Neural cell (in vitro differentiated cells): Measurements from ENCODE around the gene PHF11. TPM values are rescaled to one million over a fixed set of nuclear protein-coding genes. Genes with fewer than 3 reads are reported as not detected.

Experiments
- H2AFZ ChIP-seq: fragments of 200-600, 300-800 bp; sonication (generic), shearing (Covaris generic); 2 replicates; pipeline ENCODE4 v1.6.0; 2014; ENCODE audit warnings: low read depth, mild to moderate bottlenecking, antibody characterized with exemption, low read length, moderate library complexity
- H3F3A ChIP-seq: fragments of 200-600 bp; shearing (Covaris generic); 2 replicates; pipeline ENCODE4 v1.6.1; 2016; ENCODE audit warnings: mild to moderate bottlenecking, moderate library complexity, mixed read lengths, antibody characterized with exemption, low read length; ENCODE audit not compliant: insufficient read depth, poor library complexity, severe bottlenecking
- H3K27ac ChIP-seq: fragments of 200-600, 300-800 bp; sonication (generic), shearing (Covaris generic); 2 replicates; pipeline ENCODE4 v1.5.1; 2014; ENCODE audit warnings: mild to moderate bottlenecking, low read length, moderate library complexity
- H3K27me3 ChIP-seq: fragments of 300-800, 200-600 bp; sonication (generic), shearing (Covaris generic); 2 replicates; pipeline ENCODE4 v1.6.0; 2014; ENCODE audit warnings: mild to moderate bottlenecking, low read depth, low read length, moderate library complexity; ENCODE audit not compliant: insufficient read depth
- H3K36me3 ChIP-seq: fragments of 300-800, 200-600 bp; sonication (generic), shearing (Covaris generic); 2 replicates; pipeline ENCODE4 v1.5.1; 2014; ENCODE audit warnings: mild to moderate bottlenecking, antibody characterized with exemption, low read length, moderate library complexity; ENCODE audit not compliant: insufficient read depth
- H3K4me2 ChIP-seq: fragments of 300-800, 200-600 bp; sonication (generic), shearing (Covaris generic); 2 replicates; pipeline ENCODE4 v1.6.0; 2014; ENCODE audit warnings: mild to moderate bottlenecking, low read length
- H3K4me3 ChIP-seq: fragments of 300-800, 200-600 bp; sonication (generic), shearing (Covaris generic); 2 replicates; pipeline ENCODE4 v1.5.1; 2014; ENCODE audit warnings: mild to moderate bottlenecking, low read length, moderate library complexity
- H3K79me2 ChIP-seq: fragments of 200-600 bp; shearing (Covaris generic); replicated peaks from 2 replicates; pipeline ENCODE4 v1.6.0; 2014; ENCODE audit warnings: mild to moderate bottlenecking, low read length, moderate library complexity; ENCODE audit not compliant: insufficient read depth
- H3K9ac ChIP-seq: fragments of 300-800, 200-600 bp; sonication (generic), shearing (Covaris generic); 2 replicates; pipeline ENCODE4 v1.6.1; 2016; ENCODE audit warnings: mild to moderate bottlenecking, low read length, mixed read lengths
- H3K9me2 ChIP-seq: fragments of 200-600 bp; shearing (Covaris generic); 2 replicates; pipeline ENCODE4 v1.6.1; 2016; ENCODE audit warnings: mild to moderate bottlenecking, low read length, mixed read lengths; ENCODE audit not compliant: insufficient read depth
- H3K9me3 ChIP-seq: fragments of 200-600, 300-800 bp; sonication (generic), shearing (Covaris generic); 2 replicates; pipeline ENCODE4 v1.6.1; 2016; ENCODE audit warnings: mild to moderate bottlenecking, mixed run types, low read length, moderate library complexity, mixed read lengths
- H4K20me1 ChIP-seq: fragments of 200-600 bp; shearing (Covaris generic); 2 replicates; pipeline ENCODE4 v1.6.1; 2016; ENCODE audit warnings: mild to moderate bottlenecking, mixed run types; ENCODE audit not compliant: insufficient read depth
- EP300 ChIP-seq: fragments of 450-650 bp; conservative IDR thresholded peaks from 2 replicates; pipeline ENCODE4 v1.6.1; 2014; ENCODE audit warnings: antibody characterized with exemption, mild to moderate bottlenecking, moderate library complexity; ENCODE audit not compliant: poor library complexity, severe bottlenecking
- EZH2 ChIP-seq: fragments of 200-600, 300-800 bp; shearing (Covaris generic), sonication (generic); IDR thresholded peaks from 2 replicates; pipeline ENCODE4 v1.6.1; 2014; ENCODE audit warnings: antibody characterized with exemption, low read length, borderline replicate concordance, mild to moderate bottlenecking; ENCODE audit not compliant: insufficient read depth, poor library complexity, severe bottlenecking
- MXI1 ChIP-seq: fragments of 450-650 bp; conservative IDR thresholded peaks from 2 replicates; pipeline ENCODE4 v1.6.1; 2014; ENCODE audit warnings: antibody characterized with exemption, mild to moderate bottlenecking; ENCODE audit not compliant: poor library complexity, severe bottlenecking
- POLR2AphosphoS5 ChIP-seq: IDR thresholded peaks from 2 replicates; pipeline ENCODE4 v1.6.1; 2012
- RAD21 ChIP-seq: fragments of 450-650 bp; conservative IDR thresholded peaks from 2 replicates; pipeline ENCODE4 v1.6.1; 2014; ENCODE audit warnings: antibody characterized with exemption, mild to moderate bottlenecking, moderate library complexity
- REST ChIP-seq: IDR thresholded peaks from 2 replicates; pipeline ENCODE4 v1.6.1; 2012; ENCODE audit warnings: borderline replicate concordance
- SMC3 ChIP-seq: fragments of 450-650 bp; conservative IDR thresholded peaks from 2 replicates; pipeline ENCODE4 v1.6.1; 2014; ENCODE audit warnings: antibody characterized with exemption, mild to moderate bottlenecking, moderate library complexity; ENCODE audit not compliant: poor library complexity
- TAF1 ChIP-seq: IDR thresholded peaks from 2 replicates; pipeline ENCODE4 v1.6.1; 2012; ENCODE audit warnings: low read depth
- polyA plus RNA-seq: library from polyadenylated mRNA; depleted of rRNA; stranded (reverse); fragments of >200 nt; gene quantifications from 2 replicates; pipeline ENCODE4 v1.2.3, GENCODE V29; 2014
- TF ChIP-seq, protein P1 (sequence below): fragments of 450-650 bp; IDR thresholded peaks from 2 replicates; pipeline ENCODE4 v1.5.1; 2014; ENCODE audit warnings: antibody characterized with exemption, mild to moderate bottlenecking, moderate library complexity; ENCODE audit not compliant: poor library complexity, severe bottlenecking

The PHF11 gene
- polyA plus RNA-seq, 1 donor from 2014 or later, result not detected

GRCh38 chr13:49554387-49554786 is 58.6 kb downstream of the PHF11 start:
- no peaks in the 10 kb centered on the region for H3K9me2 ChIP-seq
- no peak overlapping the region for H3K27ac ChIP-seq
- no peaks in the 10 kb centered on the region for H3K79me2 ChIP-seq
- no peak for TF ChIP-seq EP300
- TF ChIP-seq, protein P1, sequence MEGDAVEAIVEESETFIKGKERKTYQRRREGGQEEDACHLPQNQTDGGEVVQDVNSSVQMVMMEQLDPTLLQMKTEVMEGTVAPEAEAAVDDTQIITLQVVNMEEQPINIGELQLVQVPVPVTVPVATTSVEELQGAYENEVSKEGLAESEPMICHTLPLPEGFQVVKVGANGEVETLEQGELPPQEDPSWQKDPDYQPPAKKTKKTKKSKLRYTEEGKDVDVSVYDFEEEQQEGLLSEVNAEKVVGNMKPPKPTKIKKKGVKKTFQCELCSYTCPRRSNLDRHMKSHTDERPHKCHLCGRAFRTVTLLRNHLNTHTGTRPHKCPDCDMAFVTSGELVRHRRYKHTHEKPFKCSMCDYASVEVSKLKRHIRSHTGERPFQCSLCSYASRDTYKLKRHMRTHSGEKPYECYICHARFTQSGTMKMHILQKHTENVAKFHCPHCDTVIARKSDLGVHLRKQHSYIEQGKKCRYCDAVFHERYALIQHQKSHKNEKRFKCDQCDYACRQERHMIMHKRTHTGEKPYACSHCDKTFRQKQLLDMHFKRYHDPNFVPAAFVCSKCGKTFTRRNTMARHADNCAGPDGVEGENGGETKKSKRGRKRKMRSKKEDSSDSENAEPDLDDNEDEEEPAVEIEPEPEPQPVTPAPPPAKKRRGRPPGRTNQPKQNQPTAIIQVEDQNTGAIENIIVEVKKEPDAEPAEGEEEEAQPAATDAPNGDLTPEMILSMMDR, result no peak
- TF ChIP-seq POLR2AphosphoS5, result no peak
- no peak for TF ChIP-seq MXI1
- no peak for TF ChIP-seq SMC3
- H4K20me1 ChIP-seq, result no peaks in the 10 kb centered on the region
- H3K27me3 ChIP-seq, result no peaks in the 10 kb centered on the region
- peaks cover 15% of the 10 kb centered on the region for H3K36me3 ChIP-seq
- no peak overlapping the region for H3K9ac ChIP-seq
- H2AFZ ChIP-seq, result no peak overlapping the region
- H3K9me3 ChIP-seq, result no peaks in the 10 kb centered on the region
- H3K4me2 ChIP-seq, result no peak overlapping the region
- no peak overlapping the region for H3K4me3 ChIP-seq
- H3F3A ChIP-seq, result no peaks in the 10 kb centered on the region

DNA sequence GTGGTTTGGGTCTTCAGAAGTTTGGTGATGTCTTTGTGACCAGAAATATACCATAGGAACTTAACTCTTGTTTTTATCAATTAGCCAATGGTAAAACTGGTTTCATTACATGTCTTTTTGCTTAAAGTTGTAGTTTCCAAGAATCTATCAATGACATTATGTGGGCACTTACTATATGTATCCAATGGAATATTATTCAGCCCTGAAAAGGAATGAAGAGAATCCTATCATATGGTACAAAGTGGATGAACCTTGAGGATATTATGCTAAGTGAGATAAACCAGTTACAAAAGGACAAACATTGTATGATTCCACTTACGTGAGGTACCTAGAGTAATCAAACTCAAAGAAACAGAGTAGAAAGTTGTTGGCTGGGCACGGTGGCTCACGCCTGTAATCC is 63.3 kb downstream of the PHF11 start:
- H3K9ac ChIP-seq, result no peak overlapping the region

More for the DNA sequence above, 63.3 kb downstream of the PHF11 start:
- TF ChIP-seq EZH2, result no peak
- TF ChIP-seq, protein P1, result no peak
- TF ChIP-seq SMC3, result no peak
- TF ChIP-seq RAD21, result no peak
- TF ChIP-seq POLR2AphosphoS5, result no peak
- TF ChIP-seq REST, result no peak
- TF ChIP-seq TAF1, result no peak
- TF ChIP-seq MXI1, result no peak
- TF ChIP-seq EP300, result no peak
- Histone ChIP-seq H3K79me2 (no peaks in the 10 kb centered on the region), H3K27me3 (no peaks in the 10 kb centered on the region), H3K4me2 (no peak overlapping the region), H3K27ac (no peak overlapping the region), H4K20me1 (no peaks in the 10 kb centered on the region), H3K4me3 (no peak overlapping the region), H2AFZ (no peak overlapping the region), H3K9me3 (no peaks in the 10 kb centered on the region), H3F3A (no peaks in the 10 kb centered on the region), H3K36me3 (peaks cover 15% of the 10 kb centered on the region), H3K9me2 (no peaks in the 10 kb centered on the region)
